GM20000 (cell line): ENCODE measurements around the gene MEIKIN.

Experiments used
- DNase-seq: peaks from one replicate; pipeline ENCODE4 v3.0.0; 2012; ENCODE audit warnings: low spot score
- CTCF ChIP-seq: IDR thresholded peaks from 2 replicates; pipeline ENCODE4 v1.5.1; 2012; ENCODE audit warnings: mild to moderate bottlenecking, control low read depth; ENCODE audit errors: extremely low read depth, missing control alignments

Gene MEIKIN

GRCh38 chr5:131796793-131797693, 148.4 kb downstream of the MEIKIN start, which contains the start of gene FNIP1:
TSS of gene FNIP1 (minus strand) at chr5:131797017. CDS start at chr5:131796921, 96 bp downstream.
- TF ChIP-seq CTCF = no peak
- peak; percentile 99 for DNase-seq

- peak; percentile 37 for DNase-seq
- TF ChIP-seq CTCF = no peak
Observed at GRCh38 chr5:131795879-131796792, 149.3 kb downstream of the MEIKIN start.

GRCh38 chr5:131795228-131795627, 150.2 kb downstream of the MEIKIN start:
- DNase-seq = peak; percentile 30
- TF ChIP-seq CTCF = no peak

- TF ChIP-seq CTCF = no peak
- DNase-seq = peak; percentile 38
Observed at GRCh38 chr5:131794586-131794985, 150.9 kb downstream of the MEIKIN start.

GRCh38 chr5:131792896-131793295, 152.6 kb downstream of the MEIKIN start:
- DNase-seq = no peak
- TF ChIP-seq CTCF = no peak

GRCh38 chr5:131791866-131792265, 153.6 kb downstream of the MEIKIN start:
- DNase-seq = no peak
- no peak for TF ChIP-seq CTCF
